ENCODE data around the gene STK11IP.

GRCh38 chr2:219567131-219567530 lies 30.5 kb upstream of the STK11IP start:
- TF ChIP-seq, protein P1, sequence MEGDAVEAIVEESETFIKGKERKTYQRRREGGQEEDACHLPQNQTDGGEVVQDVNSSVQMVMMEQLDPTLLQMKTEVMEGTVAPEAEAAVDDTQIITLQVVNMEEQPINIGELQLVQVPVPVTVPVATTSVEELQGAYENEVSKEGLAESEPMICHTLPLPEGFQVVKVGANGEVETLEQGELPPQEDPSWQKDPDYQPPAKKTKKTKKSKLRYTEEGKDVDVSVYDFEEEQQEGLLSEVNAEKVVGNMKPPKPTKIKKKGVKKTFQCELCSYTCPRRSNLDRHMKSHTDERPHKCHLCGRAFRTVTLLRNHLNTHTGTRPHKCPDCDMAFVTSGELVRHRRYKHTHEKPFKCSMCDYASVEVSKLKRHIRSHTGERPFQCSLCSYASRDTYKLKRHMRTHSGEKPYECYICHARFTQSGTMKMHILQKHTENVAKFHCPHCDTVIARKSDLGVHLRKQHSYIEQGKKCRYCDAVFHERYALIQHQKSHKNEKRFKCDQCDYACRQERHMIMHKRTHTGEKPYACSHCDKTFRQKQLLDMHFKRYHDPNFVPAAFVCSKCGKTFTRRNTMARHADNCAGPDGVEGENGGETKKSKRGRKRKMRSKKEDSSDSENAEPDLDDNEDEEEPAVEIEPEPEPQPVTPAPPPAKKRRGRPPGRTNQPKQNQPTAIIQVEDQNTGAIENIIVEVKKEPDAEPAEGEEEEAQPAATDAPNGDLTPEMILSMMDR (IDR thresholded peaks at IDR 0.05; ENCODE audit: insufficient read depth, low read length, poor library complexity, severe bottlenecking): no peak
- TF ChIP-seq EZH2phosphoT487 (conservative IDR thresholded peaks at IDR 0.05; ENCODE audit: low read length): no peak
